Lower leg skin (tissue), 3 donors: Measurements from ENCODE around the gene RNF212.

Source experiments
- CTCF ChIP-seq, 3 donors: fragments of 450-650 bp; IDR thresholded peaks; one replicate each; pipeline ENCODE4 v1.5.1; 2016; ENCODE audit warnings: antibody characterized with exemption in 3 of 3, mild to moderate bottlenecking in 3 of 3, moderate library complexity in 2 of 3
- POLR2A ChIP-seq, 2 donors: fragments of 450-650 bp; IDR thresholded peaks; one replicate each; pipeline ENCODE4 v1.6.1; 2016 to 2017; ENCODE audit warnings: antibody characterized with exemption in 2 of 2, mild to moderate bottlenecking in 1 of 2, moderate library complexity in 1 of 2

GRCh38 chr4:1154523-1155182 is 41.3 kb upstream of the RNF212 start:
- TF ChIP-seq POLR2A (IDR thresholded peaks at IDR 0.05) (no peak), CTCF (IDR thresholded peaks at IDR 0.05) (no peak)
